D721Med (cell line): Measurements from ENCODE around the gene COL6A2.

Source experiments
- DNase-seq: peaks from one replicate; pipeline ENCODE4 v3.0.0; 2011; ENCODE audit warnings: low spot score; ENCODE audit not compliant: insufficient read length
- FAIRE-seq: peaks from 2 replicates; lab custom pipeline; 2011; peaks lifted over from hg19 to GRCh38; lab: Jason Lieb, UNC
- TF ChIP-seq, protein P1 (sequence below): IDR thresholded peaks from 2 replicates; pipeline ENCODE4 v1.5.1; 2012; ENCODE audit warnings: mild to moderate bottlenecking, control low read depth; ENCODE audit not compliant: insufficient read depth; ENCODE audit errors: missing control alignments

The COL6A2 gene

DNA sequence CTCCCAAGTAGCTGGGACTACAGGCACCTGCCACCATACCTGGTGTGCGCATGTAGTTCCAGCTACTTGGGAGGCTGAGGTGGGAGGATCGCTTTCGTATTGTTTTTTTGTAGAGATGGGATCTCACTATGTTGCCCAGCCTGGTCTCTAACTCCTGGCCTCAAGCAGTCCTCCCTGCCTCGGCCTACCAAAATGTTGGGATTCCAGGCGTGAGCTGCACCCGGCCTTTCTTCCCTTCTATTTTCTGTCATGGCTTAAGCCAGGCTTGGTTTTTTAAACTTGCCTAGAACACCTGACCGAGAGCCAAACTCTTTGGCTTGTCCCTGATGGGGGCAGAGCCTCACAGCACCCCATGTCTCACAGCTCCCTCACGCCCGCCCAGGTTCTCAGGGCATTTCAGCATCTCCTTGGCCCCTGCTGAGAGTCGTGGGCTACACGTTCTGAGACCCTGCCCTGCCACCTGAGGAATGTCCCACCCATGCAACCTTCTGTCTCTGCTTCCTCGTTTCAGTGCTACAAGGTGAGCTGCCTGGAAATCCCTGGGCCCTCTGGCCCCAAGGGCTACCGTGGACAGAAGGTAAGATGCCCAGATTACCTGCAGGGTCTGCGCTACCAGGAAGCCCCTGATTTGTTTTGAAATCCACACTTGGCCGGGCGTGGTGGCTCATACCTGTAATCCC lies 15.7 kb downstream of the COL6A2 start:
- no peak for FAIRE-seq
- no peak for DNase-seq
- TF ChIP-seq, protein P1, sequence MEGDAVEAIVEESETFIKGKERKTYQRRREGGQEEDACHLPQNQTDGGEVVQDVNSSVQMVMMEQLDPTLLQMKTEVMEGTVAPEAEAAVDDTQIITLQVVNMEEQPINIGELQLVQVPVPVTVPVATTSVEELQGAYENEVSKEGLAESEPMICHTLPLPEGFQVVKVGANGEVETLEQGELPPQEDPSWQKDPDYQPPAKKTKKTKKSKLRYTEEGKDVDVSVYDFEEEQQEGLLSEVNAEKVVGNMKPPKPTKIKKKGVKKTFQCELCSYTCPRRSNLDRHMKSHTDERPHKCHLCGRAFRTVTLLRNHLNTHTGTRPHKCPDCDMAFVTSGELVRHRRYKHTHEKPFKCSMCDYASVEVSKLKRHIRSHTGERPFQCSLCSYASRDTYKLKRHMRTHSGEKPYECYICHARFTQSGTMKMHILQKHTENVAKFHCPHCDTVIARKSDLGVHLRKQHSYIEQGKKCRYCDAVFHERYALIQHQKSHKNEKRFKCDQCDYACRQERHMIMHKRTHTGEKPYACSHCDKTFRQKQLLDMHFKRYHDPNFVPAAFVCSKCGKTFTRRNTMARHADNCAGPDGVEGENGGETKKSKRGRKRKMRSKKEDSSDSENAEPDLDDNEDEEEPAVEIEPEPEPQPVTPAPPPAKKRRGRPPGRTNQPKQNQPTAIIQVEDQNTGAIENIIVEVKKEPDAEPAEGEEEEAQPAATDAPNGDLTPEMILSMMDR: no peak

DNA sequence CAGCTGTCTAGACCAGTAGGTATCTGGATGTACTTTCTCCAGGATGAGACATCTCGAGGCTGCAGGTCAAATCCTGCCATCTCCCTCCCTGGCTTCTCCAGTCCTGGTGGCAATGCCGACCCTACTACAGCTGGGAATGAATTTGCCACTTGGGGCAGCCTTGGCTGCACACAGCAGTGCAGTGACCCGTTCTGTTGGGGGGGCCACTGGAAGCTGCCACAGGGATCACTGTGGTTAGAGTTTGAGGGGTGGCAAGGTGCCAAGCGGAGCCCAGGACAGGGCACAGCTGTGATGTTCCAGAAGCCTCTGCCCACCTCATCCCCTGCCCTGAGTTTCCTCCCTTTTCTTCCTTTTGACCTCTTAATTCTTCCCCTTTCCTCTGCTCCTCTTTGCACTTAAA lies 17.1 kb downstream of the COL6A2 start:
- TF ChIP-seq, protein P1: no peak
- DNase-seq: no peak
- FAIRE-seq: no peak

DNA sequence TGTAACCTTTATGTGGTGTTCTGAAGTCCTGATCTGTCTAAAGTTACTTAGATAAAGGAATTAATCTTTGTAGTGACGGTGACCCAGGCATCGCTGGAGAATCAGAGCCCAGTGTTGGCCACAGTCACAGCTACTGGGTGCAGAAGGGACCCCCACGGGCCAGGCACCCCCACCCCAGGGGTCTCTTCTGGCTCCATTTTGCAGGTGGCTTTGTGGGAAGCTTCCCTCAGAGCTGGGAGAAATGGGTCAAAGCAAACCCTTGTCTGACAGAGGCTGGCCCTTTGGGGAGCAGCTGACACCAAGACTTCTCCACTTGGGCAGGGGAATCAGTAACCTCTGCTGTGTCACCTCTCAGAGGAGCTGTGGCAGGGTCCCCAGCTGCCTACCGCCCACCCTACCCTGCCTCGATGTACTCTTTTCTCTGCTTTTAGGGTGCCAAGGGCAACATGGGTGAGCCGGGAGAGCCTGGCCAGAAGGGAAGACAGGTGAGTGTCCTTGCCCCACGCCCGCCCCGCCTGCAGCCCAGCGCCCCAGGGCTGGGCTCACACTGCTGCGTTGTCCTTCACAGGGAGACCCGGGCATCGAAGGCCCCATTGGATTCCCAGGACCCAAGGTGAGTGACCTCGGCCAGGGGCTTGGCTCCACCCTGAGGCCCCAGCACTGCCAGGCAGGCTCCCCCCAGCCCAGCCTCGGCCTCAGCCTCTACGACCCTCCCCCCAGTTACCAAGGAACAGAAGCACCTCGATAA lies 17.7 kb downstream of the COL6A2 start:
- FAIRE-seq (no peak), DNase-seq (peak; percentile 16)
- TF ChIP-seq, protein P1: no peak

DNA sequence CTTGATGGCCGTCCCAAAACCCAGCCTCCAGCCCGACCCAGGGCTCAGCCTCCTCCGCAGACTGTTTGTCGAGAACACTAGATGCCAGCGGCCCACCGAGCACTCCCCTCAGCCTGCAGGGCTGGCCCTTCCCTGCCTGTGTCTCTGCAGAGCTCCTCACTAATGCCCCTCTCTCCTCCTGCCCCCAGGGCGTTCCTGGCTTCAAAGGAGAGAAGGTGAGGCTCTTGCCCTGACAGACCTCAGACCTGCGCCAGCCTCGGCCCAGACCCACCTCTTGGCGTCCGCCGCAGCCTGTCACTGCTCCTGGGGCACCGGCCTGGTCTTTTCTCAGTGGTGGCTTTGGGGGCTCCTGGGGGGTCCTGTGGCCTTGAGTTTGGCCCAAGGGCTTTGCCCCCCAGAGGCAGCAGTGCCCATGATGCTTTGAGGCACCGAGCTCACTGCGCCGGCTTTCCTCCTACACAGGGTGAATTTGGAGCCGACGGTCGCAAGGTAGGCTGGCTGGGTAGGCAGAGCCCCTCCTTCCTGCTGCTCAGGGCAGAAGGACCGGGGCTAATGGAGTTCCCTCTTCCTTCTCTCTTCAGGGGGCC lies 18.4 kb downstream of the COL6A2 start:
- FAIRE-seq (no peak), DNase-seq (peak; percentile 10)
- TF ChIP-seq, protein P1: no peak

DNA sequence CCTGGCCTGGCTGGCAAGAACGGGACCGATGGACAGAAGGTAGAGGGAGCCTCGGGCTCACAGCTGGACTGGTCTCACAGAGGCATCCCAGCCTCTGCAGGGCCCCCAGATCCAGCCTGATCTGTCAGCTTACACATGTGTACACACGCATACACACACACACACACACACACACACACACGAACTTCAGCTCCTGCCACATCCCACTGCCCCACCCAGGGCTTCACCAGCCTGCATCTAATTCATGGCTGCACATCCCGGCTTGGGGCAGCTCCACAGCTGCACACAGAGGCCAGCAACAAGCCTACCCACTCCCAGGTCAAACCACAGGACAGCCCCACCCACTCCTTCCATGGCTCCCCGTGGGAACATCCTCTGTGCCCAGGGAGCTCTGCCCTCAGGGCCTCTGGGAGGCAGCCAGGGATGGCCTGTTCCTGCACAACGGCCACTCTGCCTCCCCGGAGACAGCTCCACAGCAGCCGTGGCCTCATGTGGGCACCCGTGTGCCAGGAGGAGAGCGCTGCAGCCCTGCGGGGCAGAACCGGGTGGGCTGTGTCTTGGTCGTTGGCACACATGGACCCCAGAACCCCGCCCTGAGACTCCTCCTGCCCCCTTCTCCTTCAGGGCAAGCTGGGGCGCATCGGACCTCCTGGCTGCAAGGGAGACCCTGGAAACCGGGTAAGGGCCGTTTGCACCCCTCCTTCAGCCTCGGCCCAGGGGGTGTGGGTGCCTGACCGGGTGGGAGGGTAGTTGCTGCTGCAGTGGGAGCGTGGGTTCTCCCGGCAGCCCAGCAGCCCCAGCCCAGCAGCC lies 19.1 kb downstream of the COL6A2 start:
- no peak for FAIRE-seq
- peak; percentile 11 for DNase-seq
- TF ChIP-seq, protein P1: no peak

DNA sequence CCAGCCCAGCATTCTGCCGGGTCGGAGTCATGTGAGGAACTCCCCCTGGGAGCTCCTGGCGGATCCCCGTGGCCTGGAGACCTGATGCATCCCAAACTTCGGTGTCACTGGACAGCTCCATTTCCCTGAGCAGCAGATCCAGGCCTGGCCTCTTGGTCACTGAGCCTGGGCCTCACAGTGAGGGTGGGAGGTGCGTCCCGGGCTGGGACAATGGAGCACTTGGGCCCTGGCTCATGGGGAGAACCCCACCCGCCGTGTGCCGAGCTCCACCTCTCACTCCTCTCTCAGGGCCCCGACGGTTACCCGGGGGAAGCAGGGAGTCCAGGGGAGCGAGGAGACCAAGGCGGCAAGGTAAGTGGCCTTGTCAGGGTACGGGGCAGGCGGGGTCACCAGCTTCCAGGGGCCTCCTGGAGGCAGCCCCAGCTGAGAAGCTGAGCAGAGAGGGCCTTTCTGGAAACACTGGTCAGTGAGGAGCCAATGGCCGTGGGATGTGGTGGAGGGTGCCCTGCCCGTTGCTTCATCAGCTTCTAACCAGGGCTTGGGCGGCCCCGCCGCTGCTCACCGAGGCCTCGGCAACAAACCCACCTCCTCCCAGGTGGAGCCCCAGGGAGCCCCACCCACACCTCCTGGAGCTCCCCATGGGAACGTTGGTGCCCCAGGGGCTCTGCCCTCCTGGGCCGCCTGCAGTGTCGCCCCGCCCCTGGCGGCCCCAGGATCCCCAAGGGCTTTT lies 19.8 kb downstream of the COL6A2 start:
- FAIRE-seq: no peak
- peak; percentile 10 for DNase-seq
- TF ChIP-seq, protein P1: no peak
